ENCODE measurements around the gene MINK1.

DNA sequence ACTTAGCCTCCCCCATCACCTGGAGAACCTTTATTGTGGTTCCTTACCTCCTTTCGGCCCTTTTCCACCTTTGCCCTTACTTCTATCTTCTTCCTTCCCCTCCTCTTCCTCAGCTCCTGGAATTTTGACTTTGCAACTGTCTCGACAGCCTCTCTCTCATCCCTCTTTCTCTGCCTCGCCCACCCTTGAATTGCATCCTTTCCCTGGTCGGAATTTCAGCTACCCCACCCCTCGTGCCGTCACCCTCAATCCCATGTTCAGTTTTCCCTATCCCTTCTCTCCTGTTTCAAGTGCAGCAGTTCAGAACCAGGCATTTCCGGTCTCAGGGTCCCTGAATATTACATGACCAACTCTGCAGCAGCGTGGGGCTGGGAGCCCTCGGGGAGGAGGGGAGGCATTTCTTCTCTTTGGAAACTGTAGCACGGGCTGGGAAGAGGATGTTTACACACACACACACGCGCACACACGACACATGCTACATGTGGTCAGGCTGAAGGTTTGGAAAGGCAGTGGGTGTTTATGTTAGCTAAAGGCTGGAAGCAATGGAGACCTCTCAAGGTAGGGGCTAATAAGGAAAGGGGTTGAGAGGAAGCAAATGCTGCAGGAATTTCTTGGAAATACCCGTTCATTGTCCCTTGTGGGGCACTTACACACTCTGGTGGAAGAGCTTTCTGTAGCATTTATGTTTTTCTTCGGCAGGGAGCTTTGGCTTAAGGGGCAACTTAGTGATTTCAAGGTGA, 971 bp downstream of the MINK1 start:
- TF ChIP-seq ZBTB7A (tag by site-specific recombination; IDR thresholded peaks at IDR 0.05; ENCODE audit: low read depth) = 0 out of 2 replicates have a peak, but pooled peaks have one; percentile 14
- TF ChIP-seq, protein P1, sequence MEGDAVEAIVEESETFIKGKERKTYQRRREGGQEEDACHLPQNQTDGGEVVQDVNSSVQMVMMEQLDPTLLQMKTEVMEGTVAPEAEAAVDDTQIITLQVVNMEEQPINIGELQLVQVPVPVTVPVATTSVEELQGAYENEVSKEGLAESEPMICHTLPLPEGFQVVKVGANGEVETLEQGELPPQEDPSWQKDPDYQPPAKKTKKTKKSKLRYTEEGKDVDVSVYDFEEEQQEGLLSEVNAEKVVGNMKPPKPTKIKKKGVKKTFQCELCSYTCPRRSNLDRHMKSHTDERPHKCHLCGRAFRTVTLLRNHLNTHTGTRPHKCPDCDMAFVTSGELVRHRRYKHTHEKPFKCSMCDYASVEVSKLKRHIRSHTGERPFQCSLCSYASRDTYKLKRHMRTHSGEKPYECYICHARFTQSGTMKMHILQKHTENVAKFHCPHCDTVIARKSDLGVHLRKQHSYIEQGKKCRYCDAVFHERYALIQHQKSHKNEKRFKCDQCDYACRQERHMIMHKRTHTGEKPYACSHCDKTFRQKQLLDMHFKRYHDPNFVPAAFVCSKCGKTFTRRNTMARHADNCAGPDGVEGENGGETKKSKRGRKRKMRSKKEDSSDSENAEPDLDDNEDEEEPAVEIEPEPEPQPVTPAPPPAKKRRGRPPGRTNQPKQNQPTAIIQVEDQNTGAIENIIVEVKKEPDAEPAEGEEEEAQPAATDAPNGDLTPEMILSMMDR (tag by site-specific recombination; IDR thresholded peaks at IDR 0.05) = no peak
- peak; percentile 95 for TF ChIP-seq ZNF366 (tag by site-specific recombination; conservative IDR thresholded peaks at IDR 0.05)
- TF ChIP-seq ZSCAN16 (tag by site-specific recombination; IDR thresholded peaks at IDR 0.05) = no peak
- TF ChIP-seq ZNF146 (tag by site-specific recombination; IDR thresholded peaks at IDR 0.05) = no peak
- TF ChIP-seq, protein P2, sequence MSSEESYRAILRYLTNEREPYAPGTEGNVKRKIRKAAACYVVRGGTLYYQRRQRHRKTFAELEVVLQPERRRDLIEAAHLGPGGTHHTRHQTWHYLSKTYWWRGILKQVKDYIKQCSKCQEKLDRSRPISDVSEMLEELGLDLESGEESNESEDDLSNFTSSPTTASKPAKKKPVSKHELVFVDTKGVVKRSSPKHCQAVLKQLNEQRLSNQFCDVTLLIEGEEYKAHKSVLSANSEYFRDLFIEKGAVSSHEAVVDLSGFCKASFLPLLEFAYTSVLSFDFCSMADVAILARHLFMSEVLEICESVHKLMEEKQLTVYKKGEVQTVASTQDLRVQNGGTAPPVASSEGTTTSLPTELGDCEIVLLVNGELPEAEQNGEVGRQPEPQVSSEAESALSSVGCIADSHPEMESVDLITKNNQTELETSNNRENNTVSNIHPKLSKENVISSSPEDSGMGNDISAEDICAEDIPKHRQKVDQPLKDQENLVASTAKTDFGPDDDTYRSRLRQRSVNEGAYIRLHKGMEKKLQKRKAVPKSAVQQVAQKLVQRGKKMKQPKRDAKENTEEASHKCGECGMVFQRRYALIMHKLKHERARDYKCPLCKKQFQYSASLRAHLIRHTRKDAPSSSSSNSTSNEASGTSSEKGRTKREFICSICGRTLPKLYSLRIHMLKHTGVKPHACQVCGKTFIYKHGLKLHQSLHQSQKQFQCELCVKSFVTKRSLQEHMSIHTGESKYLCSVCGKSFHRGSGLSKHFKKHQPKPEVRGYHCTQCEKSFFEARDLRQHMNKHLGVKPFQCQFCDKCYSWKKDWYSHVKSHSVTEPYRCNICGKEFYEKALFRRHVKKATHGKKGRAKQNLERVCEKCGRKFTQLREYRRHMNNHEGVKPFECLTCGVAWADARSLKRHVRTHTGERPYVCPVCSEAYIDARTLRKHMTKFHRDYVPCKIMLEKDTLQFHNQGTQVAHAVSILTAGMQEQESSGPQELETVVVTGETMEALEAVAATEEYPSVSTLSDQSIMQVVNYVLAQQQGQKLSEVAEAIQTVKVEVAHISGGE (tag by site-specific recombination; conservative IDR thresholded peaks at IDR 0.05; ENCODE audit: low read depth) = peak; percentile 75
- TF ChIP-seq GLIS2 (tag by site-specific recombination; IDR thresholded peaks at IDR 0.05) = no peak
- TF ChIP-seq, protein P3, sequence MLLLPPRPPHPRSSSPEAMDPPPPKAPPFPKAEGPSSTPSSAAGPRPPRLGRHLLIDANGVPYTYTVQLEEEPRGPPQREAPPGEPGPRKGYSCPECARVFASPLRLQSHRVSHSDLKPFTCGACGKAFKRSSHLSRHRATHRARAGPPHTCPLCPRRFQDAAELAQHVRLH (tag by site-specific recombination; IDR thresholded peaks at IDR 0.05) = no peak
- TF ChIP-seq ZBTB6 (tag by site-specific recombination; IDR thresholded peaks at IDR 0.05) = no peak
- TF ChIP-seq KLF1 (tag by site-specific recombination; IDR thresholded peaks at IDR 0.05) = peak; percentile 81
